ENCODE data around the gene PTPN23. TPM values are rescaled to one million over a fixed set of nuclear protein-coding genes. Genes with fewer than 3 reads are reported as not detected.

Gene PTPN23
- total and polyA plus RNA-seq, 9 of the 15 experiments (the other 6 are each of a cell fraction or from before 2014, with no cell fraction given) = 0.41 to 58.7 (median 7.2) TPM

DNA sequence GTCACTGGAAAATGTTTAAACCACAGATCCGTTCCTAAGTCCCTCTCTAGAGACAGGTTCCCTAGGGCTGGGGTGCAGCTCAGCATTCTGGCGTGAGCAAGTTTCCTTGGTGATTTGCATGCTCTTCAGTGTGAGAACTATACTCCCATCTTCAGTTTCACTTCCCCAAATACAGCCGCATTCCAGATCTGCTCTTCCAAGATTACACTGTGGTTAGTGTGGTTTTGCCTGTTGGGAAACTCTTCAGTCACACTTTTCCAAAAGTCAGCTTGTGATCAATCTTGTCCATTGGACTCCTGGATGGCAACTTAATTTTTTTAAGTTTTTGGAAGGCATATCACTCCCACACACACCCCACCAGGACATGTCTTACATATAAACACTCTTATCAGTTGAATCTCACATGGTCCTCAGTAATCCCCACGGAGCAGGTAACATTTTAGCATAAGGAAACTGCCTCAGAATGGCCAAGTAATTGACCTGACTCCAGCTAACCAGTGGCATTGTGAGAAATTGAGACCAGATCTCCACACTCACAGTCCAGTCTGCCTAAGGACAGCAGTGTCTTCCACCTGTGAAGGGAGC, 33.5 kb upstream of the PTPN23 start (continued):
- TF ChIP-seq E2F1 (CRISPR knock-in tag; IDR thresholded peaks at IDR 0.05) = no peak
- TF ChIP-seq CBFA2T2 (conservative IDR thresholded peaks at IDR 0.05) = peak; percentile 84
- no peak for TF ChIP-seq FUS (optimal IDR thresholded peaks at IDR 0.05; ENCODE audit: low read depth, low read length)
- no peak for TF ChIP-seq NKRF (IDR thresholded peaks at IDR 0.05; ENCODE audit: borderline replicate concordance)
- TF ChIP-seq RAD21 (CRISPR knock-in tag; conservative IDR thresholded peaks at IDR 0.05 in 1 of 2, IDR thresholded peaks at IDR 0.05 in 1 of 2) = no peak
- TF ChIP-seq NCOA4 (IDR thresholded peaks at IDR 0.05; ENCODE audit: partially characterized antibody) = no peak
- TF ChIP-seq ZNF551 (CRISPR knock-in tag; IDR thresholded peaks at IDR 0.05) = no peak
- TF ChIP-seq, protein P1, sequence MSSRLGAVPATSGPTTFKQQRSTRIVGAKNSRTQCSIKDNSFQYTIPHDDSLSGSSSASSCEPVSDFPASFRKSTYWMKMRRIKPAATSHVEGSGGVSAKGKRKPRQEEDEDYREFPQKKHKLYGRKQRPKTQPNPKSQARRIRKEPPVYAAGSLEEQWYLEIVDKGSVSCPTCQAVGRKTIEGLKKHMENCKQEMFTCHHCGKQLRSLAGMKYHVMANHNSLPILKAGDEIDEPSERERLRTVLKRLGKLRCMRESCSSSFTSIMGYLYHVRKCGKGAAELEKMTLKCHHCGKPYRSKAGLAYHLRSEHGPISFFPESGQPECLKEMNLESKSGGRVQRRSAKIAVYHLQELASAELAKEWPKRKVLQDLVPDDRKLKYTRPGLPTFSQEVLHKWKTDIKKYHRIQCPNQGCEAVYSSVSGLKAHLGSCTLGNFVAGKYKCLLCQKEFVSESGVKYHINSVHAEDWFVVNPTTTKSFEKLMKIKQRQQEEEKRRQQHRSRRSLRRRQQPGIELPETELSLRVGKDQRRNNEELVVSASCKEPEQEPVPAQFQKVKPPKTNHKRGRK (tag; IDR thresholded peaks at IDR 0.05) = no peak
- TF ChIP-seq, protein P2, sequence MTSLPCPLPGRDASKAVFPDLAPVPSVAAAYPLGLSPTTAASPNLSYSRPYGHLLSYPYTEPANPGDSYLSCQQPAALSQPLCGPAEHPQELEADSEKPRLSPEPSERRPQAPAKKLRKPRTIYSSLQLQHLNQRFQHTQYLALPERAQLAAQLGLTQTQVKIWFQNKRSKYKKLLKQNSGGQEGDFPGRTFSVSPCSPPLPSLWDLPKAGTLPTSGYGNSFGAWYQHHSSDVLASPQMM (CRISPR knock-in tag; IDR thresholded peaks at IDR 0.05) = no peak
- no peak for TF ChIP-seq KLF10 (CRISPR knock-in tag; IDR thresholded peaks at IDR 0.05)
- no peak for TF ChIP-seq HNRNPLL (IDR thresholded peaks at IDR 0.05; ENCODE audit: low read depth, low read length, poor library complexity, severe bottlenecking)
- TF ChIP-seq, protein P3, sequence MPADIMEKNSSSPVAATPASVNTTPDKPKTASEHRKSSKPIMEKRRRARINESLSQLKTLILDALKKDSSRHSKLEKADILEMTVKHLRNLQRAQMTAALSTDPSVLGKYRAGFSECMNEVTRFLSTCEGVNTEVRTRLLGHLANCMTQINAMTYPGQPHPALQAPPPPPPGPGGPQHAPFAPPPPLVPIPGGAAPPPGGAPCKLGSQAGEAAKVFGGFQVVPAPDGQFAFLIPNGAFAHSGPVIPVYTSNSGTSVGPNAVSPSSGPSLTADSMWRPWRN (IDR thresholded peaks at IDR 0.05; ENCODE audit: low read depth) = peak; percentile 90
- no peak for TF ChIP-seq ZNF253 (CRISPR knock-in tag; conservative IDR thresholded peaks at IDR 0.05)
- TF ChIP-seq LARP7 (IDR thresholded peaks at IDR 0.05) = no peak
- TF ChIP-seq SIN3A (IDR thresholded peaks at IDR 0.05; ENCODE audit: borderline replicate concordance in 2 of 2, control insufficient read depth in 1 of 2, low read depth in 2 of 2, low read length in 2 of 2) = 0 out of 4 replicates have a peak, but pooled peaks of 1 of the 2 experiments have one; percentile 44
- no peak for TF ChIP-seq PCBP1 (IDR thresholded peaks at IDR 0.05; ENCODE audit: low read depth, low read length, poor library complexity, severe bottlenecking)
- TF ChIP-seq RBM15 (IDR thresholded peaks at IDR 0.05; ENCODE audit: insufficient read depth, low read length) = no peak
- TF ChIP-seq ZNF282 (CRISPR knock-in tag; IDR thresholded peaks at IDR 0.05) = no peak
- peak; percentile 99 for TF ChIP-seq SMARCE1 (IDR thresholded peaks at IDR 0.05)
- no peak for TF ChIP-seq KLF1 (tag; IDR thresholded peaks at IDR 0.05)
- TF ChIP-seq CTBP1 (IDR thresholded peaks at IDR 0.05; ENCODE audit: borderline replicate concordance) = peak; percentile 94; the same call in 1 of the 2 replicates
- no peak for TF ChIP-seq KDM2B (CRISPR knock-in tag; IDR thresholded peaks at IDR 0.05)
- TF ChIP-seq BDP1 (IDR thresholded peaks at IDR 0.05; ENCODE audit: insufficient read depth, insufficient read length) = no peak
